Stomach (tissue), 4 donors: ENCODE data around the gene RNF151.

Source experiments
- CTCF ChIP-seq, 7 experiments: fragments of 450-650 bp in 4 of 7; fragments of 200-600 bp in 3 of 7; sonication (generic) in 3 of 7; IDR thresholded peaks; one replicate each; pipeline ENCODE4 v1.5.1; 2016 to 2019; ENCODE audit warnings: antibody characterized with exemption in 7 of 7, control low read depth in 2 of 7, mild to moderate bottlenecking in 1 of 7
- EP300 ChIP-seq: sonication (generic); formaldehyde crosslinking; IDR thresholded peaks from one replicate; pipeline ENCODE4 v1.6.1; 2017; ENCODE audit warnings: antibody characterized with exemption

- TF ChIP-seq CTCF (IDR thresholded peaks at IDR 0.05) (no peak), EP300 (no peak)
Measured at GRCh38 chr16:1975432-1976215, 9.0 kb downstream of the RNF151 start.
